Sciatic nerve (tissue), 2 donors: Measurements from ENCODE around the gene KANSL3. TPM values are rescaled to one million over a fixed set of nuclear protein-coding genes. Genes with fewer than 3 reads are reported as not detected.
"Not testable (repeated sequence)": the region's sequence is repeated elsewhere in the genome, so short reads cannot be mapped to it uniquely, and the experiment has no call there.

Source experiments
- ATAC-seq: fragments of 200-7000 bp; cut with Tn5 transposase; one replicate; pipeline ENCODE4 v1.9.1; 2020; ENCODE audit warnings: mild to moderate bottlenecking, moderate library complexity
- DNase-seq: peaks from one replicate; pipeline ENCODE4 v3.0.0-alpha.2; 2020; ENCODE audit warnings: low spot score
- intact Hi-C: fragments of 100-400 bp; cut with DNase I; formaldehyde crosslinking; loops from one replicate; pipeline ENCODE4 v1.14.2; 2022
- total RNA-seq: library from RNA; stranded (reverse); fragmentation: NEBNext Ultra II Directional; extraction: Animal tissue kit (Norgen Biotek cat#: 25700); gene quantifications from one replicate; pipeline ENCODE4 v1.2.1, GENCODE V29; 2021
- donor health status: DM: no; HTN: no; CAD: no.
- donor health status: DM: no; HTN: no; CAD: no.

KANSL3 gene
- total RNA-seq, 1 donor from 2014 or later = 59.9 TPM

- DNase-seq (no peak), ATAC-seq (no peak)
- intact Hi-C loops = no loop called here
Observed at GRCh38 chr2:96577501-96577900, 60.6 kb downstream of the KANSL3 start.

GRCh38 chr2:96575785-96576456, 62.2 kb downstream of the KANSL3 start:
- intact Hi-C loops = no loop called here
- ATAC-seq (no peak), DNase-seq (no peak)

- intact Hi-C loops = no loop called here
- DNase-seq = no peak
- ATAC-seq = no peak
Observed at GRCh38 chr2:96574364-96574763, 63.7 kb downstream of the KANSL3 start.

GRCh38 chr2:96568094-96568493, 70.0 kb downstream of the KANSL3 start:
- intact Hi-C loops = no loop called here
- no peak for ATAC-seq
- DNase-seq = no peak

GRCh38 chr2:96565111-96565510, 73.0 kb downstream of the KANSL3 start:
- intact Hi-C loops = no loop called here
- DNase-seq (no peak), ATAC-seq (no peak)

GRCh38 chr2:96564563-96564962, 73.5 kb downstream of the KANSL3 start:
- no peak for DNase-seq
- no peak for ATAC-seq
- intact Hi-C loops = no loop called here

- intact Hi-C loops = no loop called here
- ATAC-seq (no peak), DNase-seq (no peak)
Observed at GRCh38 chr2:96564026-96564425, 74.1 kb downstream of the KANSL3 start.

- intact Hi-C loops = no loop called here
Observed at GRCh38 chr2:96558485-96558884, 79.6 kb downstream of the KANSL3 start.

GRCh38 chr2:96558061-96558460, 80.1 kb downstream of the KANSL3 start:
- DNase-seq = no peak
- intact Hi-C loops = no loop called here
- ATAC-seq = no peak

More at GRCh38 chr2:96558485-96558884, 79.6 kb downstream of the KANSL3 start:
- DNase-seq (no peak), ATAC-seq (no peak)

GRCh38 chr2:96557421-96557820, 80.7 kb downstream of the KANSL3 start:
- DNase-seq, intact Hi-C loops, ATAC-seq: not testable (repeated sequence)

- ATAC-seq (no peak), DNase-seq (no peak)
- intact Hi-C loops = no loop called here
Observed at GRCh38 chr2:96556441-96557330, 81.4 kb downstream of the KANSL3 start.

GRCh38 chr2:96555146-96555610, 82.9 kb downstream of the KANSL3 start:
- no peak for DNase-seq
- no peak for ATAC-seq
- intact Hi-C loops = no loop called here

- peak; percentile 70 for ATAC-seq
- intact Hi-C loops = no loop called here
- DNase-seq = peak; percentile 84
Observed at GRCh38 chr2:96554293-96555145, 83.6 kb downstream of the KANSL3 start.

- intact Hi-C loops, ATAC-seq, DNase-seq: not testable (repeated sequence)
Observed at GRCh38 chr2:96553957-96554292, 84.2 kb downstream of the KANSL3 start.

- peak; percentile 4 for ATAC-seq
- intact Hi-C loops = no loop called here
- no peak for DNase-seq
Observed at GRCh38 chr2:96553176-96553956, 84.7 kb downstream of the KANSL3 start.

GRCh38 chr2:96552315-96553175, 85.6 kb downstream of the KANSL3 start:
- ATAC-seq (no peak), DNase-seq (no peak)
- intact Hi-C loops = no loop called here

- no peak for DNase-seq
- no peak for ATAC-seq
- intact Hi-C loops = no loop called here
Observed at GRCh38 chr2:96551605-96552314, 86.4 kb downstream of the KANSL3 start.
